Progenitor cell of endocrine pancreas (in vitro differentiated cells): ENCODE measurements around the gene EGR1. TPM values are rescaled to one million over a fixed set of nuclear protein-coding genes. Genes with fewer than 3 reads are reported as not detected.

Experiments
- DNase-seq: peaks from one replicate; pipeline ENCODE4 v3.0.0; 2021; ENCODE audit warnings: low spot score; ENCODE audit not compliant: unreplicated experiment
- H3K27ac Mint-ChIP-seq: 2 replicates; pipeline ENCODE4 v1.8.0; 2021; ENCODE audit warnings: mild to moderate bottlenecking, moderate library complexity, mixed read lengths
- H3K27me3 Mint-ChIP-seq: 2 replicates; pipeline ENCODE4 v1.8.0; 2021; ENCODE audit warnings: mixed read lengths
- H3K36me3 Mint-ChIP-seq: 2 replicates; pipeline ENCODE4 v1.8.0; 2022; ENCODE audit warnings: mixed read lengths; ENCODE audit not compliant: insufficient read depth
- H3K4me1 Mint-ChIP-seq: 2 replicates; pipeline ENCODE4 v1.8.0; 2021; ENCODE audit warnings: low read depth, mixed read lengths
- H3K4me3 Mint-ChIP-seq: 2 replicates; pipeline ENCODE4 v1.8.0; 2021; ENCODE audit warnings: low read depth, mild to moderate bottlenecking, moderate library complexity, mixed read lengths
- H3K9me3 Mint-ChIP-seq: 2 replicates; pipeline ENCODE4 v1.8.0; 2021; ENCODE audit warnings: low read depth, mixed read lengths
- CTCF ChIP-seq: fragments of 200-600 bp; sonication (generic); IDR thresholded peaks from one replicate; pipeline ENCODE4 v1.5.0; 2021; ENCODE audit warnings: antibody characterized with exemption, mild to moderate bottlenecking; ENCODE audit not compliant: unreplicated experiment
- total RNA-seq: library from RNA; stranded (reverse); gene quantifications from 2 replicates; pipeline ENCODE4 v1.2.1, GENCODE V29; 2021

Gene EGR1
- total RNA-seq, 1 donor from 2014 or later, result 56.2 TPM

GRCh38 chr5:138454121-138454520 is 11.2 kb upstream of the EGR1 start:
- no peak for DNase-seq
- H3K27ac Mint-ChIP-seq, result no peak overlapping the region
- TF ChIP-seq CTCF, result no peak
- no peak overlapping the region for H3K4me3 Mint-ChIP-seq
- H3K36me3 Mint-ChIP-seq, result no peaks in the 10 kb centered on the region
- peaks cover 42% of the 10 kb centered on the region for H3K27me3 Mint-ChIP-seq
- peaks cover 4% of the 10 kb centered on the region for H3K4me1 Mint-ChIP-seq
- no peaks in the 10 kb centered on the region for H3K9me3 Mint-ChIP-seq

GRCh38 chr5:138455232-138455930 is 9.9 kb upstream of the EGR1 start:
- no peak for DNase-seq
- Mint-ChIP-seq H3K27ac (no peak overlapping the region), H3K27me3 (peaks cover 37% of the 10 kb centered on the region), H3K4me1 (no peaks in the 10 kb centered on the region), H3K9me3 (no peaks in the 10 kb centered on the region), H3K4me3 (no peak overlapping the region), H3K36me3 (no peaks in the 10 kb centered on the region)
- TF ChIP-seq CTCF, result no peak

DNA sequence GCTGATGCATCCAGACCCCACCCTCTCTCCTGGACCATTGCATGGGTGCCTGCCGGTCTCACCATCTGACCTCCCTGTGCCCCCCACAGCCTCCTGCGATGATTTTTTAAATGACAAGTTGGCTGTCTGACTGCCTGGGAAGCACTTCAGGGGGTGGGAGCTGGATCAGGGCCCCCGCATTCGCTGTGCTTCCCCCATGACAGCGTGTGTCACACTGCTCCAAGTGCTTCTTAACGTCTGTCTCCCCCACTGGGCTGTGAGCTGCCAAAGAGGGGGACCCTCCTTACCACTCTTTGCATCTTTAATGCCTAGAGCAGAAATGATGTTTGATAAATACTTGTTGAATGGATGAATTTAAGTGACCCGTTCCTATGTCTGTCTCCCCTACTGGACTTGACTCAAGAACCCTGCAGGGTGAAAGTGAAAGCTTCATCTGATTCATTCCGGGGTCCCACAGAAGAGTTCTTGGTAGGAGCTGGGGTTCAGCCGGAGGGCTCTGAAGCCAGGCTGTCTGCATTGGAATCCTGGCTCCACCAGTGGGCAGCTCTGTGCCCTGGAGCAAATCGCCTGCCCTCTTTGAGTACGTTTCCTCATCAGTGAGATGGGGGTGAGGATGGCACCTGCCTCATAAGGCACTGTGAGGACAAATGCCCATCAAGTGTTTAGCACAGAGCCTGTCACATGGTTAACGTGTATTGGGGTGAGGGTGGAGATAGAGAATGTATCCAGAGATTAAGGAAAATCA is 7.6 kb upstream of the EGR1 start:
- H3K27ac Mint-ChIP-seq, result no peak overlapping the region
- H3K4me3 Mint-ChIP-seq, result no peak overlapping the region
- TF ChIP-seq CTCF, result no peak
- H3K36me3 Mint-ChIP-seq, result no peaks in the 10 kb centered on the region
- peaks cover 32% of the 10 kb centered on the region for H3K27me3 Mint-ChIP-seq
- DNase-seq, result no peak
- H3K9me3 Mint-ChIP-seq, result no peaks in the 10 kb centered on the region
- H3K4me1 Mint-ChIP-seq, result no peaks in the 10 kb centered on the region

GRCh38 chr5:138458384-138458783 is 6.9 kb upstream of the EGR1 start:
- no peak for TF ChIP-seq CTCF
- Mint-ChIP-seq H3K27me3 (peaks cover 32% of the 10 kb centered on the region), H3K4me1 (no peaks in the 10 kb centered on the region), H3K36me3 (no peaks in the 10 kb centered on the region), H3K4me3 (no peak overlapping the region), H3K9me3 (no peaks in the 10 kb centered on the region), H3K27ac (no peak overlapping the region)
- DNase-seq, result no peak

DNA sequence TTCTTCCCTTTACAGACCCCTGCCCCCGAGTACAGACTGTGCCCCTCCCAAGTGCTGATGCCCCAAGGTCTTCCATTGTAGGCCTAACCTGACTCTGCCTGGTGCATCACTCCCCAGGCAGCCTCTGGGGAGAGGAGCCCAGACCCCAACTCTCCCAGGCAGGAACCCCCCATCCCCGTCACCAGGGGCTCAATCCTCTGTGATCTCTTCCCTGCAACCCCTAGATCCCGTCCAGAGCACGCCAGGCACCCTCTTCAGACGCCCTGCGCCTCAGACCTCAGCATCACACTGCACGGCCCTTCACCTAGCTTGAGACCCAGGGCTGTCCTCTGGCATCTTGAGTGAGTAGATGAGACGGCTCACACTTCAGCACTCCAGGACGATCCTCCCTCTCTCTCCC is 6.4 kb upstream of the EGR1 start:
- Mint-ChIP-seq H3K4me1 (peaks cover 2% of the 10 kb centered on the region), H3K27me3 (peaks cover 32% of the 10 kb centered on the region), H3K27ac (no peak overlapping the region), H3K36me3 (no peaks in the 10 kb centered on the region), H3K4me3 (no peak overlapping the region), H3K9me3 (no peaks in the 10 kb centered on the region)
- no peak for DNase-seq
- TF ChIP-seq CTCF, result no peak
